Hematopoietic multipotent progenitor cell treated with erythropoietin and hydrocortisone succinate and interleukin-3 and kit ligand, for 8 days (in vitro differentiated cells): ENCODE measurements around the gene NAMPT.

Source experiments
- DNase-seq: peaks from one replicate; pipeline ENCODE4 v3.0.0-alpha.2; 2015

Gene NAMPT

GRCh38 chr7:106270122-106270977 lies 14.4 kb downstream of the NAMPT start:
- DNase-seq: no peak

DNA sequence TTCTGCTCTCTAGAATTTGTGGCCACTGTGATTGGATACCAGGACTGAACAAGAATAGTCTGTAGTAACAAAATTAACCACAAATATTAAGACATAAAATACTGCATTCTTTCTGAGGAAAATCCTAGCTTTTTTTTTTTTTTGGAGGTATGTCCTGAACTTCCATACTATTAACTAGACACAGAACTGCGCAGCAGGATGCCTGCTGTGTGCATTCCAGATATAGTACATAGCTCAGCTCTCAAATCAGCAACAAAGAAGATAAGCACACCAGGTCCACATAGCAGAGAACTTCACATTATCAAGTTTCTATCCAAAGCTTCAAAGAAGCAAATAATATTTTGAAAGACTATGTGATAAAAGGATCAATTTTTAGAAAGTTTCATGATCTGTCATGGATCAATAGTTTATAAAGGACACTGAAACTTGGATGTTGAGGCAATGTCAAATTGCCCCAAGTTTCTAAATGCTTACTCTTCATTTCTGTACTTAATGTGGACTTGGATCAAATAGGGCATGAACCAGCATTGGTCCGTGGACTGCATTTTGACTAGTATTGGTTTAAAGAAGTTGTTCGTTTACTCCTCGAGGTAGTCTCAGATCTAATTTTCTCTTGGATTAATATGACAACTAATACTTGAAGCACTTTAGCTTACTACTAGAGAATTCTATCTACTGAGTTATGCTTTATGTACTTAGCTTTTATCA lies 15.4 kb downstream of the NAMPT start:
- DNase-seq: no peak

DNA sequence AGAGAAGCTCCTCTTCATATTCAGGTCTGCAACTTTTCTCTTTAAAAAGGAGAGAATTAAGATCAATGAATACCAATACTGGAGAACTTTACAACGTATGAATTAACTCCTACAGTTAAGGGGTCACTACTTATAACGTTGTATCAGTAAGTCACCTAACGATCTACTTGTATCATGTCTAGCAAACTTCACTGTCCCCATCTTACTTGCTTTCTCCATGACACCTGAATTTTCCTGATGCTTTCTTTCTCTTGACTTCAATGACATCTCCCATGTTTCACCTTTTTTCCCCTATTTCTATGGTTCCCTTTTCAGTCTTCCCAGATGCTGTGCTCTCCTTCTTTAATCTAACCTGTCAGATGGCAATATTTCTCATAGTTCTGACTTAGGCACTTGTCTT lies 19.6 kb downstream of the NAMPT start:
- DNase-seq: no peak

- DNase-seq: no peak
Observed at GRCh38 chr7:106262221-106262881, 22.4 kb downstream of the NAMPT start.

DNA sequence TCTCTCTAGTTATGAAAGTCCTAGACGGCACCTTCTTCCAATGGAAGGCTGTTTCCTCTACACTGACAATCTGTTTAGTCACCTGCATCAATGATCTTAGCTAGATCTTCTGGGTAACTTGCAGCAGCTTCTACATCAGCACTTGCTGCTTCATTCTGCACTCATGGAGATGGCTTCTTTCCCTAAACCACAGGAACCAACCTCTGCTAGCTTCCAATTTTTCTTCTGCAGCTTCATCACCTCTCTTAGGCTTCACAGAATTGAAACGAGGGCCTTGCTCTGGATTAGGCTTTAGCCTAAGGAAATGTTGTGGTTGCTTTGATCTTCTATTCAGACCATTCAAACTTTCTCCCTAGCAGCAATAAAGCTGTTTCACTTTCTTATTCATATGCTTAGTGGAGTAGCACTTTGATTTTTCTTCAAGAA lies 24.6 kb downstream of the NAMPT start:
- no peak for DNase-seq

DNA sequence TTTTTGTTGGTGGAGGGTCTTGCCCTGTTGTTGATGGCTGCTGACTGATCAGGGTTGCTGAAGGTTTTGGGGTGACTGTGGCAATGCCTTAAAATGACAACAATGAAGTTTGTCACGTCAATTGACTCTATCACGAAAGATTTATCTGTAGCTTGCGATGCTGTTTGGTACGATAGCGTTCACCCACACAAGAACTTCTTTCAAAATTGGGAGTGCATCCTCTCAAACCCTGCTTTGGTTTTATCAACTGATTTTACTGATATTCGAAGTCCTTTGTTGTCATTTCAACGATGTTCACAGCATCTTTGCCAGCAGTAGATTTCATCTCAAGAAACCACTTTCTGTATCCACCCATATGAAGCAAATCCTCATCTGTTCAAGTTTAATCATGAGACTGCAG lies 26.0 kb downstream of the NAMPT start:
- DNase-seq: no peak

GRCh38 chr7:106257752-106258151 lies 27.0 kb downstream of the NAMPT start:
- DNase-seq: no peak

DNA sequence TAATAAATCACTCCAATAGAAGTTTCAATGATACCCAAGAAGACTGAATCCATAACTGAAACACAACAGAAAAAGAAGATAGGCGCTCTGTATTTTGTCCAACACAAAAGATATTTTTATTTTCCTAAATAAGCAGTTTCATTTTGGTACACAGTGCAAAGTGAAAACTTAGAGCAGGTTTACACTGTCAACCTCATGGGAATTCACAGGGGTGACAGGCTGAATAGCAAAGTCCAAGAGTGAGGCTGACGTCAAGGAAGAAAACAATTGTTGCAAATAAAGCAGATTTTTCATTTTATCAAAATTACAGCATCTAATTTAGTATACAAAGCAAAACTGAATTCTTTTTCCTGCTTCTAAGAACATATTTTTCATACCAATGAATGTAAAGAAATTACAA lies 28.6 kb downstream of the NAMPT start:
- DNase-seq: no peak

DNA sequence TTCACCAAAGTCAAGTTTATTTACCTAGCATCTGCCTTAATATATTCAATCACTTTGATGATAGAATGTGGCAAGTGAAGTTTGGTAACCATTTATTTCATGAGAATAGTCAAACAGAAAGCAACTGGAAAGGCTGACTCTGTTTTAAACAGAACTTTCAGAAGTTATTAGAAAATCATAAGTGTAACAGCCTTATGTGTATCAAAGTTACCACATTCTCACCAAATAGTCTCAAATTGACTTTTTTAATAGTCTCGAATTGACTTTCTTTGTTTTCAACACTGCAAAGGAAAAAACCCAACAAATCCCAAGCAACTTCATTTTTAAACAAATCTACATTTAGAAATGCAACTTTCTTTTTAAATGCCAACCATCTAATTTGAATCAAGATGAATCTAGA lies 29.5 kb downstream of the NAMPT start:
- no peak for DNase-seq

DNA sequence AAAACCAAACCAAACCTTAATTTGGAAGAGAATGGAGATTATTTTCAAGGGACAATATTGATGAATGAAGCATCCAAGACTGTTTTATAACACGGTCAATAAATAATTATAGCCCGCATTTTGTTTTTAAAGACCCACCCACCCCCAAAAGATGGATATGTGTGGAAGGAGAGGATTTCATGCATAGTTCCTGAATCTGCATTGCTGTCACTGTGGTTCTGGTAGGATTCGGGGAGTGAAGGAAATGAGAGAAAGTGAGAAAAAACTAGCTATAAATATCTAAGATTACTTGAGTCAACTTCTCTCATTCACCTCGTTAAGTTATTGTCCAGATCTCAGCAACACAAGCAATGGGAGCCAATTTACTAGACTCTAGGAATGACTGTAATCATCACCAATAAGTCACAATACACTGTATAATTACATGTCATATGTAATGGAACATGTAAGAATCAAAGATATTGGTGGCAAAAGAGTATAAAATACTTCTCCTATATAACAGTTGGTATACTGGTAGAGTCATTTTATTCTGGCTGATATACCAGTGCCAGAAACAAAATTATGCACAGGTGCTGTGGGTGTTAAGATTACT lies 30.2 kb downstream of the NAMPT start:
- DNase-seq: no peak

DNA sequence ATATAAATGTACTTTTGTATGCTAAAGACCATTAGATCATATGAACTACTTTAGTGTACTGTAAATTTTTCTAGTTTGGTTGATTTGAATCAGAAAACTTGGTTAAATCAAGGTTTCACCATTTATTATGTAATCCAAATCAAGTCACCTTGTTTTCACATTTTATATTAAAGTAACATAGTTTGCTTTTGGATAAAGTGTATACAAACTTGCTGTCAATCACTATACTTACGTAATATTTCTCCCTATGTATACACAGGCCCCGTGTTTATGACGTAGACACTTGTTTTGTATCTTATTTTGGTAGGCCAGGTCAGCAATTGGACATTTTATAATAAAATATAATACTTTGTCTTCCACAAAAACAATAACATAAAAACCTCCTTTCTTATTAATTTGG lies 32.2 kb downstream of the NAMPT start:
- DNase-seq: no peak

- no peak for DNase-seq
Observed at GRCh38 chr7:106249488-106249887, 35.3 kb downstream of the NAMPT start.

DNA sequence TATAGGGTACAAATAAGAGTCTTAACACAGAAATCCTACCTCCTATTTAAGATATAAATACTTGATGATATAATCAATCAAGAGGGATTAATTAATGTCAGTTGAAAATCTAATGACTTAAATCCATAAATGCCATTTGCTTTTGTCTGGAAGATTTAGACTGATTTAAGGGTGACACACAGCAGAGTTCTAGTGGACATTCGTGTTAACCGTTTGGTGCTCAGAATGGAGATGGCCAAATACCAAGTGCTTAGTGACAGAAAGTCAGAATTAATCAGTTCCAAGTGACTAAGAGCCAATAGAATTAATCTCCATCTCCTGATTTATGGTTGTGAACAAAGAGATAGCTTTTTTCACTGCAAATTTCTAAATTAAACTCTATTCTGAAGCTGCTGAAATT lies 36.2 kb downstream of the NAMPT start:
- DNase-seq: no peak

GRCh38 chr7:106247841-106248240 lies 36.9 kb downstream of the NAMPT start:
- DNase-seq: no peak

GRCh38 chr7:106246902-106247711 lies 37.7 kb downstream of the NAMPT start:
- DNase-seq: no peak

- DNase-seq: no peak
Observed at GRCh38 chr7:106243893-106244292, 40.9 kb downstream of the NAMPT start.

- no peak for DNase-seq
Observed at GRCh38 chr7:106239406-106239805, 45.4 kb downstream of the NAMPT start.

GRCh38 chr7:106238830-106239229 lies 46.0 kb downstream of the NAMPT start:
- no peak for DNase-seq

GRCh38 chr7:106236065-106236464 lies 48.7 kb downstream of the NAMPT start:
- DNase-seq: no peak

DNA sequence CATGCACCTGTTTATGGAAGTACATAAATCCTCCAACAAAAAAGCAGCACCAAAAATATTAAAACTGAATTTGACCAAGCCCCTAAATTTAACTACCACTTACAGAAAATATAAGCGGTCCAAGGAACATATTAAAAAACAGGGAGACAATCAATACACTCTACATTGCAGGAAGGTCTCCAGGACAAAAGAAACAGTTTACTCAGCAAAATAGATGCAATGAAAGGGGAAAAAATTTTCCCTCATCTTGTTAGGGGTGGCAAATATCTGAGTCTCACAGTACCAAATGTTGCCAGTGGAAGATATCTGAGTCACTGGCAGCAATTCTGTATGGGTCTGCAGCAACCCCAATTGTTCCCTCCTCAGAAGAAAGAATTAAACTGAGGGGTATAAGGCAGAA lies 50.4 kb downstream of the NAMPT start:
- DNase-seq: no peak

- no peak for DNase-seq
Observed at GRCh38 chr7:106231856-106232490, 52.8 kb downstream of the NAMPT start.

- DNase-seq: no peak
Observed at GRCh38 chr7:106225856-106226255, 58.9 kb downstream of the NAMPT start.
